T-helper 2 cell treated with Interferon-gamma antibody and Interleukin-4, amounts not matched to agents 5 μg/mL and 100 μg/mL, for 36 hours (primary cell): Measurements from ENCODE around the gene HTT.

ENCODE experiments used
- DNase-seq: peaks from one replicate; pipeline ENCODE4 v3.0.0; 2021; ENCODE audit warnings: low spot score
- H3K27ac Mint-ChIP-seq: one replicate; pipeline ENCODE4 v1.8.0; 2021; ENCODE audit warnings: mild to moderate bottlenecking, mixed read lengths
- H3K27me3 Mint-ChIP-seq: one replicate; pipeline ENCODE4 v1.8.0; 2021; ENCODE audit warnings: low read depth, mixed read lengths
- H3K36me3 Mint-ChIP-seq: one replicate; pipeline ENCODE4 v1.8.0; 2021; ENCODE audit warnings: low read depth, mixed read lengths
- H3K4me1 Mint-ChIP-seq: one replicate; pipeline ENCODE4 v1.8.0; 2021; ENCODE audit warnings: low read depth, mixed read lengths
- H3K4me3 Mint-ChIP-seq: one replicate; pipeline ENCODE4 v1.8.0; 2022; ENCODE audit warnings: mild to moderate bottlenecking, moderate library complexity, mixed read lengths
- H3K9me3 Mint-ChIP-seq: one replicate; pipeline ENCODE4 v1.8.0; 2021; ENCODE audit warnings: mixed read lengths

The HTT gene

GRCh38 chr4:3276986-3277385 is 202.5 kb downstream of the HTT start:
- Mint-ChIP-seq H3K4me1 (peaks cover 7% of the 10 kb centered on the region), H3K4me3 (no peak overlapping the region), H3K9me3 (no peaks in the 10 kb centered on the region), H3K27me3 (peaks cover 32% of the 10 kb centered on the region), H3K36me3 (peaks cover 2% of the 10 kb centered on the region), H3K27ac (no peak overlapping the region)
- DNase-seq: no peak

GRCh38 chr4:3280466-3280865 is 206.0 kb downstream of the HTT start:
- Mint-ChIP-seq H3K27ac (no peak overlapping the region), H3K27me3 (peaks cover 30% of the 10 kb centered on the region), H3K9me3 (no peaks in the 10 kb centered on the region), H3K36me3 (peaks cover 2% of the 10 kb centered on the region), H3K4me1 (peaks cover 7% of the 10 kb centered on the region), H3K4me3 (no peak overlapping the region)
- no peak for DNase-seq

DNA sequence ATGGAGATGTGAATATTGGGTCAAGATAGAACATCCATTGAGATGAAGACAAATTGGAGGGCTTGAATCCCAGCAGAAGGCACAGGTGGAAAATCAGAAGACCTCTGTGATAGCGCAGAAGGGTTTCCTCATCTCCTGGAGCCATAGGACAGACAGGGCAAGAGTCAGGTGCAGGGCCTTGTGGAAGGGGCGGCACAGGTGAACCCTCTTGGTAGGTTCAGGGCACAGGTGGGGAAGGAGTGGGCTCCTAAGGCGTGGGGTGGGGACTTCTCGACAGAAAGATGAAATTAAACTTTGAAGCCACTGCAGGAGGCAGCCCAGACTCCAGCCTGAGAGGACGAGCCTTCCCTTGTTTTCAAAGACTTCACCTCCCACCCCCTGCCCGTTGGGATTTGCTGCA is 209.0 kb downstream of the HTT start:
- Mint-ChIP-seq H3K36me3 (no peaks in the 10 kb centered on the region), H3K9me3 (no peaks in the 10 kb centered on the region), H3K27me3 (peaks cover 24% of the 10 kb centered on the region)

GRCh38 chr4:3283916-3284315 is 209.4 kb downstream of the HTT start:
- H3K27me3 Mint-ChIP-seq: peaks cover 24% of the 10 kb centered on the region

More for the DNA sequence above, 209.0 kb downstream of the HTT start:
- Mint-ChIP-seq H3K27ac (no peak overlapping the region), H3K4me1 (no peaks in the 10 kb centered on the region), H3K4me3 (no peak overlapping the region)
- DNase-seq: no peak

GRCh38 chr4:3284734-3285557 is 210.5 kb downstream of the HTT start:
- no peak for DNase-seq
- H3K27ac Mint-ChIP-seq: no peak overlapping the region
- H3K9me3 Mint-ChIP-seq: no peaks in the 10 kb centered on the region

More at GRCh38 chr4:3283916-3284315, 209.4 kb downstream of the HTT start:
- Mint-ChIP-seq H3K4me1 (no peaks in the 10 kb centered on the region), H3K9me3 (no peaks in the 10 kb centered on the region), H3K36me3 (no peaks in the 10 kb centered on the region), H3K4me3 (no peak overlapping the region), H3K27ac (no peak overlapping the region)
- DNase-seq: no peak

DNA sequence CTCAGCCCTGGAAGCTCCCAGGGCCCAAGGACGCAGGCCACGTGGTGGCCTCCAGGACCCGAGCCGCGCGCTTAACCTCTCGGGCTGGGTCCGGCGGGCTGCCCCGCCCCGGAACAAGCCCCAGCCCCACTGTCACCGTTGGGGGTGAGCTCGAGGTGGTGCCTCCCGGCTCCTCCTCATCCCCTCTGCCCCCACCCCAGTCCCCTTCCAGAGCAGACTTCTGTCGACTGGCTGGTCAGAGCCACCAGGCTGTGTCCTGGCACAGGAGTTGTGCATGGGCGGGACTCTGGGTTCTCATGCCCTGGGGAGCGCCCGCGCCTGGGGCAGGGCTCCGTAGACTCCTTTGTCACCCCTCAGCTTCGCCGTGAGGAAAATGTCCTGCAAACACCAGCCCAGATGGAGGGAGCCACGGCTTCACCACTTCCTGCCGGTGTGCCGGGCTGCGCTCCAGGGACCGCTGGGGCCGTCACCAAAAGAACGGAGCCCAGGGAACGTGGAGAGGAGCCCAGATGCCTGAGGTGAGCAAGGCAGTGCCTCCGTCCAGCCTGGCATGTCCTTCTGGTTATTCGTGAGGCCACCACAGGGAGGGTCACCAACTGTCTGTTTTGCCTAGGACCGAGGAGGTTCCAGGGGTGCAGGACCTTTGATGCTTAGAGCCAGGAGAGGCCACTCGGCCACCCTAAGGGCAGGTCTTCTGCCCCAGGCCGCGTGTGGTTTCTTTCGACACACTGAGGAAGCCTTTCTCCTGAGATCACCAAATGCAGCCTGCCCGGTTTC is 211.3 kb downstream of the HTT start:
- Mint-ChIP-seq H3K4me1 (no peaks in the 10 kb centered on the region), H3K9me3 (no peaks in the 10 kb centered on the region), H3K4me3 (no peak overlapping the region), H3K36me3 (no peaks in the 10 kb centered on the region), H3K27me3 (peaks cover 33% of the 10 kb centered on the region), H3K27ac (no peak overlapping the region)
- DNase-seq: no peak

More at GRCh38 chr4:3284734-3285557, 210.5 kb downstream of the HTT start:
- peaks cover 29% of the 10 kb centered on the region for H3K27me3 Mint-ChIP-seq
- H3K4me3 Mint-ChIP-seq: no peak overlapping the region
- H3K4me1 Mint-ChIP-seq: no peaks in the 10 kb centered on the region
- no peaks in the 10 kb centered on the region for H3K36me3 Mint-ChIP-seq

DNA sequence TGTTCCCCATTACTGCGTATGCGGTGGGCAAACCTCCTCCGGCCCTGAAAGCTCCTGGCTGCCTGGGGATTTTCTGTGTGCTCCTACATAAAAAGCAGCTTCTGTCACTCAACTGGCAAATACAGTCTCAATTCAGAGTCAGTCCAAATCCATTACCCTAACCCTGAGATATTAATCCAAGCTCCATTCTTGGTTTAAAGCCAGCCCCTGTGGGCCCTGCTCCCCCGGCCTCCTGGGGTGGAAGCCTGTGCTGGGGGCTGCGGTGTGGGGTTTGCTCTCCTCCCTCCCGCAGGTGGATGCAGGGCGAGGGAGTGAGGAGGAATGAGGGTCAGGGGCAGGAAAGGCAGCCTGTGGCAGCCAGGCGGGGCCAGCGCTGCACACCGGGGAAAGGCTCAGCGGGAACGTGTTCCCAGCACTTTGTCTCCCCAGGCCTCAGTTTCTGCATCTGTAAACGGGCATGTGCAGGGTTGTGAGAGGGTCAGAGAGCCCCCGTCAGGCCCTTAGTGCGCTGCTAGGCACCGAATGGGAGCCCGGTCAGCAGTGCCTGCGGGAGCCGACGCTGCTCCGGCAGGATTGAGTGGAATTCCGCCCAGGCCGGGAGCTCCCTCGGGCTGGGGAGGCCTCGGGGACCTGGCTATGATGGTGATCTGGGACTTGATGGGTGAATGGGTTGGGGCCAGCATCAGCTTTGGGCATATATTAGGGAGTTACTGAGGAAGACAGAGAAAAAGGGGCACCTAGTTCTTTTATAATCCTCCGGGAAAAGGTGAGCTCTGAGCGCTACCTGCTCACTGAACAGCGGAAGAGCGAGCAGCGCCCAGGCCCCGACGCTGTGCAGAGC is 212.1 kb downstream of the HTT start:
- no peaks in the 10 kb centered on the region for H3K9me3 Mint-ChIP-seq
- H3K4me3 Mint-ChIP-seq: no peak overlapping the region
- no peak overlapping the region for H3K27ac Mint-ChIP-seq

GRCh38 chr4:3287271-3287971 is 212.9 kb downstream of the HTT start:
- Mint-ChIP-seq H3K4me1 (peaks cover 5% of the 10 kb centered on the region), H3K27me3 (peaks cover 41% of the 10 kb centered on the region), H3K9me3 (no peaks in the 10 kb centered on the region), H3K4me3 (no peak overlapping the region), H3K27ac (no peak overlapping the region), H3K36me3 (no peaks in the 10 kb centered on the region)
- no peak for DNase-seq

More for the DNA sequence above, 212.1 kb downstream of the HTT start:
- H3K36me3 Mint-ChIP-seq: no peaks in the 10 kb centered on the region
- H3K4me1 Mint-ChIP-seq: peaks cover 1% of the 10 kb centered on the region
- no peak for DNase-seq
- peaks cover 40% of the 10 kb centered on the region for H3K27me3 Mint-ChIP-seq

DNA sequence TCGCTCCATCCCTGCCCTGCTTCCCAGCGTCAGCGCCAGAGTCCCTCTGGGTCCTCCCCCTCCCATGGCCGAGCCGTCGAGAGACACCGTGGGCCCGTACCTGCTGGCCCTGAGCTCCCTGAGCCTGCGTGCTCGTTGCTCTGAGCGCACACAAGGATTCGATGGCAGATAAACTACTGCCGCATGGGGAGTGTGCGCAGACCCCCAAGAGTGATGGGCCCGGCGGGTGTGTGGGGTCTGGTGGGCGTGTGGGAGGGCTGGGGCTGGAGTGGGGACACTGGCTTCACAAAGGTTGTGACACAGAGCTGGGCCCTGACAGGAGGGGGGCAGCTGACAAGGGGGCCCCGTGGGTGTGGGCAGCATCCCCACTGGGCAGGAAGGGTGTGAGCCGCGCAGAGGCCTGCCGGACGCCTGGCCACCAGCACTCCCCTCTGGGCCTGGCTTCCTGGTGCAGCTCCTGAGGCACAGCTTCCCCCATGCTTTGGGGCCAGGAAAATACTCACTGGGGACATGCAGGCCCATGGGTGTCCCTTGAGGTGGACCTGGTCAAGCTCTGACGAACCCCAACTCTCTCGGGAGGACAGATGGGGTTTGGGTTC is 213.6 kb downstream of the HTT start:
- Mint-ChIP-seq H3K27me3 (peaks cover 41% of the 10 kb centered on the region), H3K4me3 (no peak overlapping the region)
- no peak for DNase-seq

DNA sequence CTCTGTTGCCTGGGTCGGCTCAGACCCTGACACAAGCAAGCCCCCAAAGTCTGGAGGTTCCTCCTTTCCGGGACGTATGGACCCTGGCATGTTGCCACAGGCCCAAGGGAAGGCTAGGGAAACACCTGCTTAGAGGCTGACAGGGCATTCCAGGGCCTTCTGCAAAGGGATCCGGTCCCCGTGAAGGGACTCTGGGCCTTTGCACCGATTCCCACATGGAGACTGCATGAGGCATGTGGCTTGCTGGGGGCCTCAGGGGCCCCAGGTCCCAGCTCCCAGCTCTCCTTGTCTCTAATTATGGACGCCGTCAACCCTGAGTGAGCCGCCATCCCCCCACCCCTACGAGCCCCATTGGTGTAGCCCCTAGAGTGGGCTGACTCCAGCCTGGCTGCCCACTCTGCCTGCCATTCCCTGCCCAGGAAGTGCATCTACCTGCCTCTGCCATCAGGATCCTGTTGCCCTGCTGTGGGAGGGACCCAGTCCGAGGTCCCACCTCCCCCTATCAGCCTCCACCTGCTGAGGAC is 214.2 kb downstream of the HTT start:
- H3K9me3 Mint-ChIP-seq: no peaks in the 10 kb centered on the region
- no peak for DNase-seq
- H3K4me3 Mint-ChIP-seq: no peak overlapping the region
- H3K4me1 Mint-ChIP-seq: peaks cover 8% of the 10 kb centered on the region
- H3K27me3 Mint-ChIP-seq: peaks cover 44% of the 10 kb centered on the region
- no peaks in the 10 kb centered on the region for H3K36me3 Mint-ChIP-seq
- no peak overlapping the region for H3K27ac Mint-ChIP-seq

More for the DNA sequence above, 213.6 kb downstream of the HTT start:
- H3K9me3 Mint-ChIP-seq: no peaks in the 10 kb centered on the region
- H3K36me3 Mint-ChIP-seq: no peaks in the 10 kb centered on the region
- H3K4me1 Mint-ChIP-seq: peaks cover 5% of the 10 kb centered on the region
- no peak overlapping the region for H3K27ac Mint-ChIP-seq

DNA sequence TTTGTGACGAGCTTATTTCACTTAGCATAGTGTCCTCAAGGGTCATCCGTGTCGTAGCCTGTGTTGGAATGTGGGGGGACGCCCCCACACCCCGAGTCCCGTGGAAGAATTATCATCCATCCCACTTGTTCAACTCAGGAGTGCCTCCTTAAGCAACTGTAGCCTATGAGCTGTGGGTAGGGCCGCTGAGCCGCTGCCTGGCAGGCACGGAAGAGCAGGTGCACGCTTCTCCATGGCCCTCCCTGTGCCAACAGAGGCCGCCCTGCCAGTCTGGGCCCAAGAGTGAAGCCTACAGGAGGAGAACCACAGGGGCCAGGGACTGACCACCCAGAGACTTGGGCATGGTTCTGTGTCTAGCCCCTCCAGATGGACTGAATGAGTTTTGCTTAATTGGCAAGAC is 216.0 kb downstream of the HTT start:
- H3K4me3 Mint-ChIP-seq: no peak overlapping the region
- H3K9me3 Mint-ChIP-seq: no peaks in the 10 kb centered on the region
- H3K27ac Mint-ChIP-seq: no peak overlapping the region
- H3K4me1 Mint-ChIP-seq: peaks cover 11% of the 10 kb centered on the region
- no peaks in the 10 kb centered on the region for H3K36me3 Mint-ChIP-seq
- DNase-seq: no peak
- peaks cover 49% of the 10 kb centered on the region for H3K27me3 Mint-ChIP-seq

GRCh38 chr4:3290889-3291321 is 216.4 kb downstream of the HTT start:
- peaks cover 11% of the 10 kb centered on the region for H3K4me1 Mint-ChIP-seq
- no peak overlapping the region for H3K4me3 Mint-ChIP-seq
- no peak for DNase-seq
- no peaks in the 10 kb centered on the region for H3K36me3 Mint-ChIP-seq
- peaks cover 49% of the 10 kb centered on the region for H3K27me3 Mint-ChIP-seq
- H3K27ac Mint-ChIP-seq: no peak overlapping the region
- no peaks in the 10 kb centered on the region for H3K9me3 Mint-ChIP-seq
